Measurements from ENCODE around the gene CRYL1. TPM values are rescaled to one million over a fixed set of nuclear protein-coding genes. Genes with fewer than 3 reads are reported as not detected.

The CRYL1 gene
- total RNA-seq, 1 experiment from 2014 or later, result 26.5 TPM

GRCh38 chr13:20366056-20366455 is 159.6 kb downstream of the CRYL1 start:
- ChIA-PET RAD21 (ENCODE audit: low non-redundant PET in 1 of 2, low total read pairs in 2 of 2, uncharacterized antibody in 2 of 2, unreplicated experiment in 2 of 2) (no interaction called here), POLR2A (no interaction called here), CTCF (no interaction called here)
- intact Hi-C loops (cut with micrococcal nuclease), result no loop called here
- ATAC-seq (no peak), DNase-seq (ENCODE audit: low read depth, low spot score) (no peak)
- H3K79me2 ChIP-seq (ENCODE audit: insufficient read depth, low read length), result no peaks in the 10 kb centered on the region
- no peak overlapping the region for H2AFZ ChIP-seq (ENCODE audit: low read depth, low read length, poor library complexity, severe bottlenecking)
- no TSS peak for BruUV-seq (replicated peaks)
- no peaks in the 10 kb centered on the region for H3K36me3 ChIP-seq (ENCODE audit: control insufficient read depth in 1 of 2, insufficient read depth in 2 of 2, low read length in 2 of 2)
- H4K20me1 ChIP-seq (ENCODE audit: insufficient read depth), result no peaks in the 10 kb centered on the region
- H3K9ac ChIP-seq (ENCODE audit: low read length), result no peak overlapping the region
- H3K9me3 ChIP-seq (ENCODE audit: control insufficient read depth in 1 of 2, insufficient read depth in 1 of 2, low read depth in 1 of 2, low read length in 2 of 2), result no peaks in the 10 kb centered on the region
- TF ChIP-seq ZNF274 (IDR thresholded peaks at IDR 0.05; ENCODE audit: low read depth, low read length) (no peak), ELF1 (IDR thresholded peaks at IDR 0.05; ENCODE audit: borderline replicate concordance, low read depth) (no peak), REST (IDR thresholded peaks at IDR 0.05; ENCODE audit: low read depth) (no peak), CTCF (IDR thresholded peaks at IDR 0.05 in 2 of 3, conservative IDR thresholded peaks at IDR 0.05 in 1 of 3; ENCODE audit: borderline replicate concordance in 1 of 3, insufficient read depth in 1 of 3, low read depth in 2 of 3, low read length in 2 of 3) (no peak), EGR1 (IDR thresholded peaks at IDR 0.05; ENCODE audit: low read depth) (no peak), ZFX (IDR thresholded peaks at IDR 0.05) (no peak), SIN3A (IDR thresholded peaks at IDR 0.05; ENCODE audit: low read depth) (no peak)
- peaks cover 5 to 6% of the 10 kb centered on the region in 2 experiments for H3K4me1 ChIP-seq (ENCODE audit: control insufficient read depth in 1 of 2, insufficient read depth in 2 of 2, low read length in 2 of 2)
- no peak overlapping the region for H3K4me3 ChIP-seq (replicated peaks in 1 of 2; ENCODE audit: low read depth in 1 of 2, low read length in 2 of 2)
- no peaks in the 10 kb centered on the region for H3K27me3 ChIP-seq (ENCODE audit: insufficient read depth, low read length)
- no peaks in the 10 kb centered on the region for H3K9me2 ChIP-seq (ENCODE audit: insufficient read depth)
- no peak overlapping the region for H3K27ac ChIP-seq (ENCODE audit: low read depth, low read length)
- H3K4me2 ChIP-seq (ENCODE audit: low read length), result no peak overlapping the region

All from HCT116 (cell line).